ENCODE data around the gene FANCI.
A peak's percentile ranks its signal among the peaks of the same experiment; 100 is the strongest.

DNA sequence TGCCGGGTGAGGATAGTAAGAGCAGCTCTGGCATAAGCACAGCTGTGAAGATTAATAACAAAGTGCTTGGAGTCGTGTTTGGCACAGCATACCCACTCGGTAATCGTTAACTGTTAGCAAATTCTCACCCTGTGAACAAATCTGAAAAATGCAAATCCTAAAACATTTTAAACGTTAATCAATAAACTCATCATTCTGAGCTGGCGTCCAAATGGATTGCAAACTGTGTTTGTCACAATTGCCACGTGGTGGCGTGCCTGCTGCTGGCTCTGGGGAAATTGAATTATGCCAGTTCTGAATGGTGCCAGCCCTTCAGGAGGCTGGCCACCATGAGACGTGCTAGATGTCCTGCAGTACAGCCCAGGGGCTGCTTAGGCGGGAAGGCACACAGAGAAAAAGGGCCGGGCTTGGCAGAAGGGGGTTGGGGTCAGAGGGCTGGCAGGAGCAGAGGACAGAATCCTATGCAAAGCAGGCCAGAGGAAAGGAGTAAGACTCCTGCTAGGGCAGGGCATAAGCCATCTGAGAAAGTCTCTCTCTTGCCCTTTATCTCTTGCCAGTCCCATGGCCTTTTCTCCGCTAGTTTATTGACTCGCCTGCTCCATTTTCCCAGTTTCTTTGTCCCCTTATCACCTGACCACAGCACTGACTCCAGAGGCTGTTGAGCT is 113.0 kb downstream of the FANCI start:
- TF ChIP-seq ZNF114 (CRISPR knock-in tag; IDR thresholded peaks at IDR 0.05): no peak
- TF ChIP-seq EZH2 (IDR thresholded peaks at IDR 0.05; ENCODE audit: low read depth, unreplicated experiment): no peak
- TF ChIP-seq, protein P1, sequence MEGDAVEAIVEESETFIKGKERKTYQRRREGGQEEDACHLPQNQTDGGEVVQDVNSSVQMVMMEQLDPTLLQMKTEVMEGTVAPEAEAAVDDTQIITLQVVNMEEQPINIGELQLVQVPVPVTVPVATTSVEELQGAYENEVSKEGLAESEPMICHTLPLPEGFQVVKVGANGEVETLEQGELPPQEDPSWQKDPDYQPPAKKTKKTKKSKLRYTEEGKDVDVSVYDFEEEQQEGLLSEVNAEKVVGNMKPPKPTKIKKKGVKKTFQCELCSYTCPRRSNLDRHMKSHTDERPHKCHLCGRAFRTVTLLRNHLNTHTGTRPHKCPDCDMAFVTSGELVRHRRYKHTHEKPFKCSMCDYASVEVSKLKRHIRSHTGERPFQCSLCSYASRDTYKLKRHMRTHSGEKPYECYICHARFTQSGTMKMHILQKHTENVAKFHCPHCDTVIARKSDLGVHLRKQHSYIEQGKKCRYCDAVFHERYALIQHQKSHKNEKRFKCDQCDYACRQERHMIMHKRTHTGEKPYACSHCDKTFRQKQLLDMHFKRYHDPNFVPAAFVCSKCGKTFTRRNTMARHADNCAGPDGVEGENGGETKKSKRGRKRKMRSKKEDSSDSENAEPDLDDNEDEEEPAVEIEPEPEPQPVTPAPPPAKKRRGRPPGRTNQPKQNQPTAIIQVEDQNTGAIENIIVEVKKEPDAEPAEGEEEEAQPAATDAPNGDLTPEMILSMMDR (conservative IDR thresholded peaks at IDR 0.05; ENCODE audit: low read depth in 2 of 2): peak; percentile 59 to 70
- no peak for TF ChIP-seq POLR2AphosphoS5 (IDR thresholded peaks at IDR 0.05; ENCODE audit: low read depth)
- TF ChIP-seq STAT1 (IDR thresholded peaks at IDR 0.05; ENCODE audit: unreplicated experiment): no peak
- no peak for TF ChIP-seq NANOG (IDR thresholded peaks at IDR 0.05; ENCODE audit: borderline replicate concordance)
- no peak for TF ChIP-seq EZH2phosphoT487 (IDR thresholded peaks at IDR 0.05; ENCODE audit: unreplicated experiment)

Measured in GM23338 (cell line).